Measurements from ENCODE around the gene IL1RAPL1.

DNA sequence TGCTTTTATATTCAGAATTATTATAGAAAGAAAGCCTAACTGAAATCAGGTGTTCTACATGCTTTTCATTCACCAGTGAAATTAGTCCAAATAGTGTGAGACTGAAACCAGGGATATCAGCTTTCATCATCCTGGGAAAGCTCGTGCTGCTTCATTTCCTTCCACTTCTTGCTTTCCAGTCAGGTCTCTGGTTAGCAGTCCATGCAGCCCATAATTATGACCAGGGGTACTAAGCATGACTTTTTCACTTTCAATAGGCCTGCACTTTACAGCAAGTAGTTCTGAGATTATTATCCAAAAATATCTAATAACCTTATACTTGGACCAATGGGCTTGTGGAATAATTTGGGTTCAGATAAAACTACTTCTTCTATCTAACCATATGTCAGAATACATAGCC lies 954.9 kb downstream of the IL1RAPL1 start:
- TF ChIP-seq TEAD2 (tag; IDR thresholded peaks at IDR 0.05), result no peak
- no peak for TF ChIP-seq SIRT6 (IDR thresholded peaks at IDR 0.05; ENCODE audit: low read depth, low read length)
- TF ChIP-seq, protein P1, sequence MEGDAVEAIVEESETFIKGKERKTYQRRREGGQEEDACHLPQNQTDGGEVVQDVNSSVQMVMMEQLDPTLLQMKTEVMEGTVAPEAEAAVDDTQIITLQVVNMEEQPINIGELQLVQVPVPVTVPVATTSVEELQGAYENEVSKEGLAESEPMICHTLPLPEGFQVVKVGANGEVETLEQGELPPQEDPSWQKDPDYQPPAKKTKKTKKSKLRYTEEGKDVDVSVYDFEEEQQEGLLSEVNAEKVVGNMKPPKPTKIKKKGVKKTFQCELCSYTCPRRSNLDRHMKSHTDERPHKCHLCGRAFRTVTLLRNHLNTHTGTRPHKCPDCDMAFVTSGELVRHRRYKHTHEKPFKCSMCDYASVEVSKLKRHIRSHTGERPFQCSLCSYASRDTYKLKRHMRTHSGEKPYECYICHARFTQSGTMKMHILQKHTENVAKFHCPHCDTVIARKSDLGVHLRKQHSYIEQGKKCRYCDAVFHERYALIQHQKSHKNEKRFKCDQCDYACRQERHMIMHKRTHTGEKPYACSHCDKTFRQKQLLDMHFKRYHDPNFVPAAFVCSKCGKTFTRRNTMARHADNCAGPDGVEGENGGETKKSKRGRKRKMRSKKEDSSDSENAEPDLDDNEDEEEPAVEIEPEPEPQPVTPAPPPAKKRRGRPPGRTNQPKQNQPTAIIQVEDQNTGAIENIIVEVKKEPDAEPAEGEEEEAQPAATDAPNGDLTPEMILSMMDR (IDR thresholded peaks at IDR 0.05 in 2 of 3, conservative IDR thresholded peaks at IDR 0.05 in 1 of 3; ENCODE audit: insufficient read depth in 2 of 3, low read depth in 1 of 3, low read length in 3 of 3), result no peak
- no peak for TF ChIP-seq MYNN (IDR thresholded peaks at IDR 0.05)
- no peak for TF ChIP-seq MYNN (CRISPR knock-in tag; IDR thresholded peaks at IDR 0.05)
- no peak for TF ChIP-seq CBX3 (IDR thresholded peaks at IDR 0.05; ENCODE audit: borderline replicate concordance in 1 of 2, low read length in 2 of 2)

Data from K562 (cell line).